AG09319 (cell line): ENCODE measurements around the gene FRMPD1.

Experiments
- DNase-seq: peaks from one replicate; pipeline ENCODE4 v3.0.0-alpha.2; 2010; ENCODE audit warnings: low read depth; ENCODE audit errors: extremely low read depth
- CTCF ChIP-seq: IDR thresholded peaks from 2 replicates; pipeline ENCODE4 v1.5.1; 2011; ENCODE audit warnings: low read depth, mild to moderate bottlenecking, inconsistent platforms, low read length, moderate library complexity

The FRMPD1 gene

GRCh38 chr9:37778534-37778933 is 127.8 kb downstream of the FRMPD1 start:
- no peak for DNase-seq
- TF ChIP-seq CTCF: no peak

GRCh38 chr9:37784291-37784615 is 133.5 kb downstream of the FRMPD1 start:
- no peak for TF ChIP-seq CTCF
- no peak for DNase-seq

- TF ChIP-seq CTCF: no peak
- peak; percentile 49 for DNase-seq
Measured at GRCh38 chr9:37784616-37785483, 134.1 kb downstream of the FRMPD1 start, which contains the start of gene EXOSC3. EXOSC3 (minus strand) TSS chr9:37785064; CDS start chr9:37785044, 20 bp downstream.

GRCh38 chr9:37787059-37787458 is 136.3 kb downstream of the FRMPD1 start:
- no peak for DNase-seq
- TF ChIP-seq CTCF: no peak

- no peak for DNase-seq
Measured at GRCh38 chr9:37788332-37788731, 137.6 kb downstream of the FRMPD1 start.

GRCh38 chr9:37790096-37790495 is 139.3 kb downstream of the FRMPD1 start:
- no peak for DNase-seq
- TF ChIP-seq CTCF: no peak

More at GRCh38 chr9:37788332-37788731, 137.6 kb downstream of the FRMPD1 start:
- no peak for TF ChIP-seq CTCF

GRCh38 chr9:37792122-37792521 is 141.4 kb downstream of the FRMPD1 start:
- no peak for TF ChIP-seq CTCF
- no peak for DNase-seq
